Endothelial cell of umbilical vein (primary cell): ENCODE results near the gene NBEA. TPM values are rescaled to one million over a fixed set of nuclear protein-coding genes. Genes with fewer than 3 reads are reported as not detected.

Experiments used
- BruUV-seq: library from RNA; stranded (reverse); fragments of 400-500 nt; replicated peaks from 2 replicates; lab custom pipeline; 2021; lab: Mats Ljungman, UMichigan
- CTCF ChIA-PET: fragments of 300-600, 350-600 bp; sonication (Branson Sonifier 250); formaldehyde crosslinking; loops from one replicate; lab custom pipeline; 2021; ENCODE audit warnings: antibody characterized with exemption, inconsistent platforms; lab: Charles Lee
- POLR2A ChIA-PET: fragments of 300-600, 350-600 bp; sonication (Branson Sonifier 250); formaldehyde crosslinking; loops from one replicate; lab custom pipeline; 2021; ENCODE audit warnings: antibody characterized with exemption, inconsistent platforms; lab: Charles Lee
- DNase-seq: peaks from one replicate; pipeline ENCODE4 v3.0.0-alpha.2; 2011; ENCODE audit warnings: low read depth, low spot score
- FAIRE-seq: peaks from 2 replicates; lab custom pipeline; 2011; peaks lifted over from hg19 to GRCh38; lab: Jason Lieb, UNC
- H2AFZ ChIP-seq: 2 replicates; pipeline ENCODE4 v1.6.0; 2012; ENCODE audit warnings: low read depth, low read length, control low read depth, inconsistent platforms
- H3K27ac ChIP-seq: 2 replicates; pipeline ENCODE4 v1.5.1; 2011; ENCODE audit warnings: low read depth, mild to moderate bottlenecking, control low read depth, low read length, moderate library complexity; ENCODE audit not compliant: insufficient read depth
- H3K27me3 ChIP-seq, 2 experiments: 2 replicates each; pipeline versions ENCODE4 v1.6.0 to v1.6.1; 2011; ENCODE audit warnings: low read length in 2 of 2, mixed read lengths in 1 of 2; ENCODE audit not compliant: control insufficient read depth in 2 of 2, insufficient read depth in 2 of 2
- H3K36me3 ChIP-seq, 2 experiments: 2 replicates in 1 of 2; 3 replicates in 1 of 2; pipeline ENCODE4 v1.5.1; 2011; ENCODE audit warnings: low read length in 2 of 2, mild to moderate bottlenecking in 1 of 2, moderate library complexity in 1 of 2; ENCODE audit not compliant: control insufficient read depth in 2 of 2, insufficient read depth in 2 of 2; ENCODE audit errors: extremely low read depth in 1 of 2
- H3K4me1 ChIP-seq: 3 replicates; pipeline ENCODE4 v1.5.1; 2011; ENCODE audit warnings: mild to moderate bottlenecking, low read length; ENCODE audit not compliant: control insufficient read depth, insufficient read depth; ENCODE audit errors: extremely low read depth
- H3K4me2 ChIP-seq: 2 replicates; pipeline ENCODE4 v1.6.1; 2011; ENCODE audit warnings: low read length, control low read depth, mixed read lengths; ENCODE audit not compliant: insufficient read depth
- H3K4me3 ChIP-seq, 3 experiments: fragments of 200-600 bp in 1 of 3; sonication (generic), shearing (Covaris generic) in 1 of 3; replicated peaks in 1 of 3; 2 replicates each; pipeline ENCODE4 v1.5.1; 2011 to 2016; ENCODE audit warnings: control low read depth in 3 of 3, low read length in 3 of 3, mild to moderate bottlenecking in 2 of 3, inconsistent platforms in 1 of 3, low read depth in 1 of 3, moderate library complexity in 1 of 3; ENCODE audit not compliant: insufficient read depth in 1 of 3
- H3K79me2 ChIP-seq: 2 replicates; pipeline ENCODE4 v1.6.0; 2012; ENCODE audit warnings: low read length, inconsistent platforms; ENCODE audit not compliant: control insufficient read depth, insufficient read depth
- H3K9ac ChIP-seq: replicated peaks from 2 replicates; pipeline ENCODE3; 2011; ENCODE audit warnings: low read length, control low read depth; ENCODE audit not compliant: insufficient read depth; ENCODE audit errors: extremely low read depth
- H3K9me1 ChIP-seq: replicated peaks from 3 replicates; pipeline ENCODE4 v1.6.0; 2011; ENCODE audit warnings: mild to moderate bottlenecking, low read length; ENCODE audit not compliant: control insufficient read depth, insufficient read depth; ENCODE audit errors: extremely low read depth
- H3K9me3 ChIP-seq: replicated peaks from 2 replicates; pipeline ENCODE4 v1.5.1; 2012; ENCODE audit warnings: low read length, inconsistent platforms; ENCODE audit not compliant: control insufficient read depth, insufficient read depth
- H4K20me1 ChIP-seq: replicated peaks from 2 replicates; pipeline ENCODE3; 2011; ENCODE audit warnings: mild to moderate bottlenecking, low read length; ENCODE audit not compliant: control insufficient read depth, insufficient read depth; ENCODE audit errors: extremely low read depth
- CTCF ChIP-seq, 2 donors: IDR thresholded peaks; 1 replicate in 1 of 2; 2 replicates in 1 of 2; pipeline ENCODE4 v1.5.1; 2011; ENCODE audit warnings: low read length in 2 of 2, mild to moderate bottlenecking in 2 of 2, moderate library complexity in 2 of 2, control low read depth in 1 of 2, inconsistent platforms in 1 of 2, low read depth in 1 of 2; ENCODE audit not compliant: insufficient read depth in 1 of 2; ENCODE audit errors: extremely low read depth in 1 of 2
- EZH2 ChIP-seq: IDR thresholded peaks from 2 replicates; pipeline ENCODE4 v1.6.1; 2012; ENCODE audit warnings: borderline replicate concordance, low read depth, mild to moderate bottlenecking, moderate library complexity, low read length, inconsistent platforms; ENCODE audit not compliant: severe bottlenecking
- FOS ChIP-seq: IDR thresholded peaks from 2 replicates; pipeline ENCODE4 v1.6.1; 2011; ENCODE audit warnings: mild to moderate bottlenecking, low read length, moderate library complexity, borderline replicate concordance; ENCODE audit not compliant: insufficient read depth
- GATA2 ChIP-seq: IDR thresholded peaks from 2 replicates; pipeline ENCODE4 v1.7.0; 2011; ENCODE audit warnings: low read depth, mild to moderate bottlenecking, moderate library complexity, mixed read lengths, low read length; ENCODE audit not compliant: insufficient read length, insufficient read depth
- JUN ChIP-seq: IDR thresholded peaks from 2 replicates; pipeline ENCODE4 v1.6.1; 2011; ENCODE audit warnings: borderline replicate concordance, low read depth; ENCODE audit not compliant: insufficient read length, insufficient read depth
- MAX ChIP-seq: IDR thresholded peaks from 2 replicates; pipeline ENCODE4 v1.6.1; 2011; ENCODE audit not compliant: insufficient read depth, insufficient read length
- MYC ChIP-seq: IDR thresholded peaks from one replicate; pipeline ENCODE4 v1.6.1; 2011; ENCODE audit warnings: mild to moderate bottlenecking, low read depth, low read length
- POLR2A ChIP-seq: IDR thresholded peaks from 2 replicates; pipeline ENCODE4 v1.6.1; 2012; ENCODE audit warnings: low read depth, mild to moderate bottlenecking, control low read depth, low read length
- POLR2AphosphoS5 ChIP-seq: IDR thresholded peaks from 2 replicates; pipeline ENCODE4 v1.6.1; 2012; ENCODE audit warnings: low read depth, mild to moderate bottlenecking, control low read depth, low read length, moderate library complexity; ENCODE audit not compliant: insufficient read depth
- dilution Hi-C: fragments of 300-500 bp; cut with MboI; formaldehyde crosslinking; loops from one replicate; pipeline ENCODE4 v1.15.0; 2019; ENCODE audit warnings: low sequenced_read_pairs; ENCODE audit not compliant: extremely low pct_ligation_motif_present
- intact Hi-C: fragments of 100-400 bp; cut with micrococcal nuclease; formaldehyde crosslinking; loops from one replicate; pipeline ENCODE4 v1.10.0; 2022
- polyA plus RNA-seq, 4 experiments: library from polyadenylated mRNA; depleted of rRNA in 3 of 4; stranded (reverse) in 3 of 4; unstranded in 1 of 4; fragments of >200 nt; gene quantifications; 2 replicates each; pipeline versions ENCODE4 v1.2.1 to v1.2.3, GENCODE V29; 2011 to 2012; ENCODE audit warnings: missing spikeins in 1 of 4
- total RNA-seq: library from RNA; stranded (reverse); gene quantifications from 2 replicates; pipeline ENCODE4 v1.2.3, GENCODE V29; 2021

The NBEA gene
- total and polyA plus RNA-seq, 2 donors (not counting 3 experiments of a cell fraction or from before 2014, with no cell fraction given), result 3.0 to 4.8 TPM

DNA sequence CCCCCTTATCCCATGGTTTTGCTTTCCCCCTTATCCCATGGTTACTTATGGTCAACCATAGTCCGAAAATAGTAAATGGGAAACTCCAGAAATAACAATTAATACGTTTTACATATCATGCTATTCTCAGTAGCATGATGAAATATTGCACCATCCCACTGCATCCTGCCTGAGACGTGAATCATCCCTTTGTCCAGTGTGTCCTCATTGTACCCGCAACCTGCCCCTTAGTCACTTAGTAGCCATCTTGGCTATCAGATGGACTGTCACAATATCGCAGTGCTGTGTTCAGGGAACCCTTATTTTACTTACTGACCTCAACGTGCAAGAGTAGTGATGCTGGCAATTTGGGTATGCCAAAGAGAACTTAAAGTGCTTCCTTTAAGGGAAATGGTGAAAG lies 10.5 kb upstream of the NBEA start:
- H3K36me3 ChIP-seq, result no peaks in the 10 kb centered on the region
- no TSS peak for BruUV-seq
- TF ChIP-seq CTCF (IDR thresholded peaks at IDR 0.05; ENCODE audit: extremely low read depth in 1 of 2, insufficient read depth in 1 of 2, low read depth in 1 of 2, low read length in 2 of 2) (no peak), GATA2 (no peak), POLR2A (no peak), MAX (no peak), MYC (no peak), FOS (no peak), JUN (no peak), POLR2AphosphoS5 (no peak), EZH2 (no peak)
- H3K27ac ChIP-seq, result no peak overlapping the region
- H2AFZ ChIP-seq, result no peak overlapping the region
- H3K9me1 ChIP-seq, result no peaks in the 10 kb centered on the region
- DNase-seq, result no peak
- no peaks in the 10 kb centered on the region for H3K9me3 ChIP-seq
- H3K4me1 ChIP-seq, result no peaks in the 10 kb centered on the region
- H3K4me3 ChIP-seq, result no peak overlapping the region
- no peaks in the 10 kb centered on the region for H4K20me1 ChIP-seq
- no peak overlapping the region for H3K4me2 ChIP-seq
- dilution Hi-C loops, result no loop called here
- H3K9ac ChIP-seq, result no peak overlapping the region
- H3K27me3 ChIP-seq, result peaks cover 0 to 3% of the 10 kb centered on the region in 2 experiments
- ChIA-PET CTCF (no interaction called here), POLR2A (no interaction called here)
- intact Hi-C loops, result no loop called here
- no peaks in the 10 kb centered on the region for H3K79me2 ChIP-seq
- FAIRE-seq, result no peak
